Prostate gland (tissue), 2 donors: ENCODE data around the gene AANAT.

Source experiments
- CTCF ChIP-seq, 4 experiments: fragments of 200-600 bp in 2 of 4; fragments of 450-650 bp in 2 of 4; sonication (generic) in 2 of 4; IDR thresholded peaks; 1 replicate in 3 of 4; 2 replicates in 1 of 4; pipeline ENCODE4 v1.5.1; 2016 to 2019; ENCODE audit warnings: antibody characterized with exemption in 4 of 4, mild to moderate bottlenecking in 2 of 4, moderate library complexity in 2 of 4
- POLR2A ChIP-seq: fragments of 450-650 bp; IDR thresholded peaks from one replicate; pipeline ENCODE4 v1.6.1; 2016; ENCODE audit warnings: antibody characterized with exemption, mild to moderate bottlenecking
- POLR2AphosphoS5 ChIP-seq: sonication (generic); formaldehyde crosslinking; IDR thresholded peaks from one replicate; pipeline ENCODE4 v1.6.1; 2017; ENCODE audit warnings: antibody characterized with exemption

- no peak for TF ChIP-seq POLR2A
- no peak for TF ChIP-seq CTCF (IDR thresholded peaks at IDR 0.05)
- TF ChIP-seq POLR2AphosphoS5 = no peak
These were observed 9.3 kb downstream of the AANAT start for GRCh38 chr17:76476736-76477135.
